ENCODE measurements around the gene RIC8B. TPM values are rescaled to one million over a fixed set of nuclear protein-coding genes. Genes with fewer than 3 reads are reported as not detected.

The RIC8B gene
- total and polyA plus RNA-seq, 7 donors, result 5.3 to 27.8 (median 17.6) TPM

- no peaks in the 10 kb centered on the region for H3K4me1 ChIP-seq
- H3K9me3 ChIP-seq, result no peaks in the 10 kb centered on the region
- H3K4me3 ChIP-seq, result no peak overlapping the region
- WGBS, 2 donors, result 95 to 99% methylated on average over 1 of the region's 1 CpG
- no peak for TF ChIP-seq POLR2AphosphoS5 (IDR thresholded peaks at IDR 0.05)
- TF ChIP-seq EP300 (IDR thresholded peaks at IDR 0.05), result no peak
- no peak for TF ChIP-seq POLR2A (IDR thresholded peaks at IDR 0.05)
- TF ChIP-seq CTCF (IDR thresholded peaks at IDR 0.05), result no peak
- no peaks in the 10 kb centered on the region for H3K36me3 ChIP-seq
- H3K27ac ChIP-seq, result no peak overlapping the region
- DNase-seq, result no peak
- intact Hi-C loops (cut with DNase I), result no loop called here
- no peaks in the 10 kb centered on the region for H3K27me3 ChIP-seq
Measured at GRCh38 chr12:106754331-106754730, 20.2 kb upstream of the RIC8B start.

GRCh38 chr12:106757623-106758348 is 16.7 kb upstream of the RIC8B start:
- H3K36me3 ChIP-seq, result no peaks in the 10 kb centered on the region
- H3K27me3 ChIP-seq, result no peaks in the 10 kb centered on the region
- H3K27ac ChIP-seq, result peak overlapping the region in 3 of 4 donors; percentile 16 to 40 (median 24)
- no peaks in the 10 kb centered on the region for H3K9me3 ChIP-seq
- intact Hi-C loops (cut with DNase I), result no loop called here
- TF ChIP-seq POLR2AphosphoS5 (IDR thresholded peaks at IDR 0.05), result no peak
- TF ChIP-seq EP300 (IDR thresholded peaks at IDR 0.05), result no peak
- DNase-seq, result no peak
- 35 to 77% methylated on average over 6 of the region's 6 CpGs for WGBS, 2 donors
- H3K4me3 ChIP-seq, result no peak overlapping the region
- no peaks in the 10 kb centered on the region for H3K4me1 ChIP-seq

GRCh38 chr12:106758349-106759110 is 16.0 kb upstream of the RIC8B start:
- H3K36me3 ChIP-seq, result no peaks in the 10 kb centered on the region
- H3K4me1 ChIP-seq, result no peaks in the 10 kb centered on the region
- no peak for DNase-seq
- intact Hi-C loops (cut with DNase I), result no loop called here
- no peak overlapping the region for H3K4me3 ChIP-seq
- peak overlapping the region in 3 of 4 donors; percentile 24 to 60 (median 40) for H3K27ac ChIP-seq
- no peak for TF ChIP-seq EP300 (IDR thresholded peaks at IDR 0.05)
- no peak for TF ChIP-seq POLR2A (IDR thresholded peaks at IDR 0.05)
- no peak for TF ChIP-seq POLR2AphosphoS5 (IDR thresholded peaks at IDR 0.05)
- TF ChIP-seq CTCF (IDR thresholded peaks at IDR 0.05), result no peak
- no peaks in the 10 kb centered on the region for H3K27me3 ChIP-seq
- 22 to 71% methylated on average over 7 of the region's 7 CpGs for WGBS, 2 donors
- H3K9me3 ChIP-seq, result no peaks in the 10 kb centered on the region

GRCh38 chr12:106759526-106760183 is 14.8 kb upstream of the RIC8B start:
- WGBS, 2 donors, result 88 to 94% methylated on average over 7 of the region's 7 CpGs
- TF ChIP-seq CTCF (IDR thresholded peaks at IDR 0.05), result no peak
- TF ChIP-seq POLR2A (IDR thresholded peaks at IDR 0.05), result no peak
- Histone ChIP-seq H3K27ac (peak overlapping the region in 1 of 4 donors; percentile 60), H3K36me3 (no peaks in the 10 kb centered on the region), H3K4me1 (no peaks in the 10 kb centered on the region), H3K27me3 (peaks cover 0 to under 1% (median 0%) of the 10 kb centered on the region in 3 donors), H3K4me3 (no peak overlapping the region), H3K9me3 (no peaks in the 10 kb centered on the region)
- no peak for DNase-seq
- intact Hi-C loops (cut with DNase I), result no loop called here

- 29 to 53% methylated on average over 2 of the region's 2 CpGs for WGBS, 2 donors
- DNase-seq, result no peak
Measured at GRCh38 chr12:106760184-106760531, 14.3 kb upstream of the RIC8B start.

More at GRCh38 chr12:106760184-106760531, 14.3 kb upstream of the RIC8B start:
- H3K9me3 ChIP-seq, result no peaks in the 10 kb centered on the region
- H3K36me3 ChIP-seq, result no peaks in the 10 kb centered on the region
- H3K4me3 ChIP-seq, result no peak overlapping the region
- H3K27ac ChIP-seq, result peak overlapping the region in 1 of 4 donors; percentile 60
- intact Hi-C loops (cut with DNase I), result no loop called here
- no peak for TF ChIP-seq EP300 (IDR thresholded peaks at IDR 0.05)
- H3K4me1 ChIP-seq, result no peaks in the 10 kb centered on the region
- peaks cover 0 to 3% (median 0%) of the 10 kb centered on the region in 3 donors for H3K27me3 ChIP-seq

Data from sigmoid colon (tissue), 7 donors.